ENCODE results near the gene ANKDD1B. TPM values are rescaled to one million over a fixed set of nuclear protein-coding genes. Genes with fewer than 3 reads are reported as not detected.

ANKDD1B gene
- polyA plus RNA-seq, 3 donors: 0.16 to 1.1 (median 0.46) TPM

Other genes starting within 250 kb of the ANKDD1B start
- 10 to 100 TPM in 2 of 3 donors, 1 to 10 TPM in 1; 9.3 to 38.5 (median 19.0) TPM for gene CERT1, start 99.8 kb upstream of the ANKDD1B start, polyA plus RNA-seq
- gene POLK, start 99.6 kb upstream of the ANKDD1B start, polyA plus RNA-seq: 1 to 10 TPM; 3.7 to 7.3 (median 6.3) TPM
- gene POC5, start 106.0 kb downstream of the ANKDD1B start, polyA plus RNA-seq: 1 to 10 TPM; 3.5 to 6.7 (median 3.7) TPM